ENCODE data around the gene ST7.

ST7 gene

GRCh38 chr7:116978006-116978405 lies 24.7 kb downstream of the ST7 start:
- no peaks in the 10 kb centered on the region for H3K36me3 ChIP-seq (ENCODE audit: insufficient read depth, low read length)
- no peak overlapping the region for H3K4me3 ChIP-seq
- H3K9me3 ChIP-seq (ENCODE audit: low read depth, low read length): no peaks in the 10 kb centered on the region
- no peak for DNase-seq (ENCODE audit: low read depth, low spot score)
- H3K27ac ChIP-seq: no peak overlapping the region
- TF ChIP-seq POLR2AphosphoS5 (IDR thresholded peaks at IDR 0.05; ENCODE audit: borderline replicate concordance, low read depth, low read length) (no peak), EZH2 (IDR thresholded peaks at IDR 0.05) (no peak), FOXP2 (optimal IDR thresholded peaks at IDR 0.05; ENCODE audit: control extremely low read depth, extremely low read length, insufficient read depth) (no peak)
- H3K9ac ChIP-seq (ENCODE audit: insufficient read length): no peak overlapping the region

GRCh38 chr7:116979430-116979829 lies 26.1 kb downstream of the ST7 start:
- H3K4me3 ChIP-seq: no peak overlapping the region
- TF ChIP-seq POLR2AphosphoS5 (IDR thresholded peaks at IDR 0.05; ENCODE audit: borderline replicate concordance, low read depth, low read length) (no peak), FOXP2 (optimal IDR thresholded peaks at IDR 0.05; ENCODE audit: control extremely low read depth, extremely low read length, insufficient read depth) (no peak), EZH2 (IDR thresholded peaks at IDR 0.05) (no peak)
- H3K9me3 ChIP-seq (ENCODE audit: low read depth, low read length): no peaks in the 10 kb centered on the region
- H3K36me3 ChIP-seq (ENCODE audit: insufficient read depth, low read length): no peaks in the 10 kb centered on the region
- H3K27ac ChIP-seq: peak overlapping the region; percentile 6; the same call in 1 of the 2 replicates
- H3K9ac ChIP-seq (ENCODE audit: insufficient read length): no peak overlapping the region
- no peak for DNase-seq (ENCODE audit: low read depth, low spot score)

GRCh38 chr7:116980354-116980753 lies 27.1 kb downstream of the ST7 start:
- Histone ChIP-seq H3K9me3 (ENCODE audit: low read depth, low read length) (no peaks in the 10 kb centered on the region), H3K9ac (ENCODE audit: insufficient read length) (no peak overlapping the region), H3K36me3 (ENCODE audit: insufficient read depth, low read length) (no peaks in the 10 kb centered on the region), H3K4me3 (no peak overlapping the region), H3K27ac (no peak overlapping the region)
- DNase-seq (ENCODE audit: low read depth, low spot score): no peak
- TF ChIP-seq EZH2 (IDR thresholded peaks at IDR 0.05): no peak
- TF ChIP-seq POLR2AphosphoS5 (IDR thresholded peaks at IDR 0.05; ENCODE audit: borderline replicate concordance, low read depth, low read length): no peak
- no peak for TF ChIP-seq FOXP2 (optimal IDR thresholded peaks at IDR 0.05; ENCODE audit: control extremely low read depth, extremely low read length, insufficient read depth)

GRCh38 chr7:116981939-116982338 lies 28.6 kb downstream of the ST7 start:
- Histone ChIP-seq H3K9ac (ENCODE audit: insufficient read length) (no peak overlapping the region), H3K27ac (no peak overlapping the region), H3K9me3 (ENCODE audit: low read depth, low read length) (no peaks in the 10 kb centered on the region), H3K4me3 (no peak overlapping the region), H3K36me3 (ENCODE audit: insufficient read depth, low read length) (no peaks in the 10 kb centered on the region)
- no peak for DNase-seq (ENCODE audit: low read depth, low spot score)
- TF ChIP-seq EZH2 (IDR thresholded peaks at IDR 0.05) (no peak), POLR2AphosphoS5 (IDR thresholded peaks at IDR 0.05; ENCODE audit: borderline replicate concordance, low read depth, low read length) (no peak), FOXP2 (optimal IDR thresholded peaks at IDR 0.05; ENCODE audit: control extremely low read depth, extremely low read length, insufficient read depth) (no peak)

- no peaks in the 10 kb centered on the region for H3K9me3 ChIP-seq (ENCODE audit: low read depth, low read length)
- no peaks in the 10 kb centered on the region for H3K36me3 ChIP-seq (ENCODE audit: insufficient read depth, low read length)
- no peak for DNase-seq (ENCODE audit: low read depth, low spot score)
- H3K4me3 ChIP-seq: no peak overlapping the region
- H3K27ac ChIP-seq: no peak overlapping the region
- no peak for TF ChIP-seq EZH2 (IDR thresholded peaks at IDR 0.05)
- no peak for TF ChIP-seq FOXP2 (optimal IDR thresholded peaks at IDR 0.05; ENCODE audit: control extremely low read depth, extremely low read length, insufficient read depth)
- no peak for TF ChIP-seq POLR2AphosphoS5 (IDR thresholded peaks at IDR 0.05; ENCODE audit: borderline replicate concordance, low read depth, low read length)
- no peak overlapping the region for H3K9ac ChIP-seq (ENCODE audit: insufficient read length)
Observed at GRCh38 chr7:116984511-116984910, 31.2 kb downstream of the ST7 start.

- Histone ChIP-seq H3K9ac (ENCODE audit: insufficient read length) (no peak overlapping the region), H3K4me3 (no peak overlapping the region), H3K36me3 (ENCODE audit: insufficient read depth, low read length) (no peaks in the 10 kb centered on the region), H3K27ac (no peak overlapping the region), H3K9me3 (ENCODE audit: low read depth, low read length) (no peaks in the 10 kb centered on the region)
- TF ChIP-seq FOXP2 (optimal IDR thresholded peaks at IDR 0.05; ENCODE audit: control extremely low read depth, extremely low read length, insufficient read depth): no peak
- TF ChIP-seq POLR2AphosphoS5 (IDR thresholded peaks at IDR 0.05; ENCODE audit: borderline replicate concordance, low read depth, low read length): no peak
- TF ChIP-seq EZH2 (IDR thresholded peaks at IDR 0.05): no peak
- DNase-seq (ENCODE audit: low read depth, low spot score): no peak
Observed at GRCh38 chr7:116984917-116985316, 31.6 kb downstream of the ST7 start.

GRCh38 chr7:116985575-116985974 lies 32.3 kb downstream of the ST7 start:
- Histone ChIP-seq H3K27ac (no peak overlapping the region), H3K9ac (ENCODE audit: insufficient read length) (no peak overlapping the region), H3K4me3 (no peak overlapping the region), H3K36me3 (ENCODE audit: insufficient read depth, low read length) (no peaks in the 10 kb centered on the region), H3K9me3 (ENCODE audit: low read depth, low read length) (no peaks in the 10 kb centered on the region)
- no peak for DNase-seq (ENCODE audit: low read depth, low spot score)
- no peak for TF ChIP-seq FOXP2 (optimal IDR thresholded peaks at IDR 0.05; ENCODE audit: control extremely low read depth, extremely low read length, insufficient read depth)
- no peak for TF ChIP-seq POLR2AphosphoS5 (IDR thresholded peaks at IDR 0.05; ENCODE audit: borderline replicate concordance, low read depth, low read length)
- no peak for TF ChIP-seq EZH2 (IDR thresholded peaks at IDR 0.05)

GRCh38 chr7:116986611-116987565 lies 33.6 kb downstream of the ST7 start:
- no peak overlapping the region for H3K9ac ChIP-seq (ENCODE audit: insufficient read length)
- DNase-seq (ENCODE audit: low read depth, low spot score): no peak
- H3K27ac ChIP-seq: no peak overlapping the region
- H3K4me3 ChIP-seq: no peak overlapping the region
- no peaks in the 10 kb centered on the region for H3K36me3 ChIP-seq (ENCODE audit: insufficient read depth, low read length)
- H3K9me3 ChIP-seq (ENCODE audit: low read depth, low read length): no peaks in the 10 kb centered on the region
- TF ChIP-seq EZH2 (IDR thresholded peaks at IDR 0.05) (no peak), POLR2AphosphoS5 (IDR thresholded peaks at IDR 0.05; ENCODE audit: borderline replicate concordance, low read depth, low read length) (no peak), FOXP2 (optimal IDR thresholded peaks at IDR 0.05; ENCODE audit: control extremely low read depth, extremely low read length, insufficient read depth) (no peak)

Data from SK-N-MC (cell line).